Uterus (tissue), 2 donors: ENCODE data around the gene WDFY2.

ENCODE experiments used
- CTCF ChIP-seq, 4 experiments: fragments of 200-600 bp in 2 of 4; fragments of 450-650 bp in 2 of 4; sonication (generic) in 2 of 4; IDR thresholded peaks; one replicate each; pipeline ENCODE4 v1.5.1; 2016 to 2019; ENCODE audit warnings: antibody characterized with exemption in 4 of 4, mild to moderate bottlenecking in 2 of 4, moderate library complexity in 1 of 4
- POLR2A ChIP-seq, 2 donors: fragments of 450-650 bp; IDR thresholded peaks; one replicate each; pipeline ENCODE4 v1.6.1; 2016; ENCODE audit warnings: antibody characterized with exemption in 2 of 2, mild to moderate bottlenecking in 1 of 2, moderate library complexity in 1 of 2

- TF ChIP-seq CTCF (IDR thresholded peaks at IDR 0.05) = no peak
- TF ChIP-seq POLR2A (IDR thresholded peaks at IDR 0.05) = no peak
These were observed 48.5 kb downstream of the WDFY2 start for GRCh38 chr13:51632591-51633362.
